HG03064 (cell line): Measurements from ENCODE around the gene DES.
A peak's percentile ranks its signal among the peaks of the same experiment; 100 is the strongest.
"Not testable (repeated sequence)": the region's sequence is repeated elsewhere in the genome, so short reads cannot be mapped to it uniquely, and the experiment has no call there.

ENCODE experiments used
- ATAC-seq: cut with Tn5 transposase; IDR thresholded peaks from one replicate; pipeline ENCODE4 v1.9.1; 2021; ENCODE audit warnings: low read depth; ENCODE audit not compliant: unreplicated experiment

Gene DES

DNA sequence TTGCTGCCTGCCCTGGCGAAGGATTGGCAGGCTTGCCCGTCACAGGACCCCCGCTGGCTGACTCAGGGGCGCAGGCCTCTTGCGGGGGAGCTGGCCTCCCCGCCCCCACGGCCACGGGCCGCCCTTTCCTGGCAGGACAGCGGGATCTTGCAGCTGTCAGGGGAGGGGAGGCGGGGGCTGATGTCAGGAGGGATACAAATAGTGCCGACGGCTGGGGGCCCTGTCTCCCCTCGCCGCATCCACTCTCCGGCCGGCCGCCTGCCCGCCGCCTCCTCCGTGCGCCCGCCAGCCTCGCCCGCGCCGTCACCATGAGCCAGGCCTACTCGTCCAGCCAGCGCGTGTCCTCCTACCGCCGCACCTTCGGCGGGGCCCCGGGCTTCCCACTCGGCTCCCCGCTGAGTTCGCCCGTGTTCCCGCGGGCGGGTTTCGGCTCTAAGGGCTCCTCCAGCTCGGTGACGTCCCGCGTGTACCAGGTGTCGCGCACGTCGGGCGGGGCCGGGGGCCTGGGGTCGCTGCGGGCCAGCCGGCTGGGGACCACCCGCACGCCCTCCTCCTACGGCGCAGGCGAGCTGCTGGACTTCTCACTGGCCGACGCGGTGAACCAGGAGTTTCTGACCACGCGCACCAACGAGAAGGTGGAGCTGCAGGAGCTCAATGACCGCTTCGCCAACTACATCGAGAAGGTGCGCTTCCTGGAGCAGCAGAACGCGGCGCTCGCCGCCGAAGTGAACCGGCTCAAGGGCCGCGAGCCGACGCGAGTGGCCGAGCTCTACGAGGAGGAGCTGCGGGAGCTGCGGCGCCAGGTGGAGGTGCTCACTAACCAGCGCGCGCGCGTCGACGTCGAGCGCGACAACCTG is at the start of gene DES:
Gene DES (plus strand): TSS at position 223 of the 857 bp plus-strand sequence. CDS start 86 bp downstream, at position 309.
- ATAC-seq, result no peak

DNA sequence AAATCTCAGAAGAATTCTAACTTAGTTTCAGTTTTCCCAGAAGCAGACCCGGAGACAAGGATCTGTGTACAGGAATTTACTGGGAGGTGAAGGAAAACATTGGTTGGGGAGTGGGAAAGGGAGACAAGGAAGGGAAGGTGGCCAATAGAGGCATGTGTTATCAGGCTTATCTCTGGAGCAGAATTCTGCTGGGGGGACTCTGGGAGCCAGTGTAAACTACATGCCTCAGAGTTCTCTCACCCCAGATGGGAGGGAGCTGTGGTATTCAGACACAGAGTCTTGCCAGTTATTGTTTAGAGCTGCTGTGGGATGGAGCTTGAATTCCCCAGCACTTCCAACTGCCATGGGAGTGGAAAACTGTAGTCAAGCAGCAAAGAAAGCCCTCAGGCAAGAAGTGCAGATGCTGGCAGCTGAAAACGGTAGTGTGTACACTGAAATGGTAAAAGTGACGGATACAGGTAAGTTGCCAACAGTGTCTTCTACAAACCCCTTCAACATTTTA is 49.4 kb upstream of the DES start:
- ATAC-seq, result no peak

DNA sequence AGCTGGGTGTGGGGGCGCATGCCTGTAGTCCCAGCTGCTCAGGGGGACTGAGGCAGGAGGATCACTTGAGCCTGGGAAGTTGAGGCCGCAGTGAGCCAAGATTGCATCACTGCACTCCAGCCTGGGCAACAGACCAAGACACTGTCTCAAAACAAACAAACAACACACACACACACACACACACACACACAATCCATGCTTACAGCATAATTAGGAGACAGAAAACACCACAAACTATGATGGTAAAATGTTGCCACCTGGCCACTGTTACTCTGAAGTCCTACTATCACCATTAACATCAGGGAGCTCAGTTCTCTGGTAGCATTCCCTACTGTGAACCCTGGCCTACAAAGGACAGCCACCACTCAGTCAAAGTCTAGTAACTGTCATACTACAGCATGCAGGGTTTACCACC is 48.7 kb upstream of the DES start:
- no peak for ATAC-seq

DNA sequence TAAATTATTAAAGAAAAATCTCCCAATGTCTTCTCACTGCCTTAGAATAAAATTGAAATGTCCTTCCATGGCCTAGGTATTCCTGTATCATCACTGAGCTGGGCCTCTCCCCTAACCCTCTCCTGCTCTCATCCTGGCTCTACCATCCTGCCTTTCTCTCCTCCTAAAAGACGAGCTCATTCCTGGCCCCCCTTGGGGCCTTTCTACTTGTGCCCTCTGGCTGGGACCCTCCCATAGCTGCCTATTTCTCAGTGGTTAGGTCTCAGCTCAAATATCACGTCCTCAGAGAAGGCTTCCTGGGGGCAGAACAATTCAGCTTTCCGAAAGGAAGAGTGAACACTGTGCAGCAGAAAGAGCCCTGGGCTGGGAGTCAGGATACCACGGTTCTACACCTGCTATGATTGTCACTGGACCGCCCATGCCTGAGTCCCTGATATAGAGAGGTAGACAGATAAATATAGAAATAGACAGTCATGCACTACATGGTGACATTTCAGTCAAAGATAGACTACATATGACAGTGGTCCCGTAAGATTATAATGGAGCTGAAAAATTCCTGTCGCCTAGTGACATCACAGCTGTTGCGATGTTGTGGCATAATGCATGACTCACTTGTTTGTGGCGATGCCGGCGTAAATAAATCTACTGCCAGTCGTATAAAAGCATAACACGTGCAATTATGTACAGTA is 39.9 kb upstream of the DES start:
- no peak for ATAC-seq

DNA sequence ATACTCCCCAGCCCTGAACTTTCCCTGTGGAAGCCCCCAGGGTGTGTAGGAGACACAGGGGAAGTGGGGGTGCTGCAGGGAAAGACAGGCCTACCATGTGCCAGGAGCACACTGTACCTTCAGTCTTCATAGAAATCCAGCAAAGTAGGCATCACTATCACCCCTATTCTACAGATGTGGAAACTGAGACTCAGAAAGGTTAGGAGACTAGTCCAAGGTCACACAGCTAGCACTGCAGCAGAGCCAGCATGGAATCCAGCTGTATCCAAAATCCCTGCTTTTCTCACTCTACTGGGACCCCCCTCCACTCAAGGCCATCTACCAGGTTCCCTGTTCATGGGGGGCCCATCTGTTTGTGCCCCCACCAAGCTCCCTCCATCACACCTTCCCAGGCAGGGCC is 37.3 kb upstream of the DES start:
- ATAC-seq, result no peak

DNA sequence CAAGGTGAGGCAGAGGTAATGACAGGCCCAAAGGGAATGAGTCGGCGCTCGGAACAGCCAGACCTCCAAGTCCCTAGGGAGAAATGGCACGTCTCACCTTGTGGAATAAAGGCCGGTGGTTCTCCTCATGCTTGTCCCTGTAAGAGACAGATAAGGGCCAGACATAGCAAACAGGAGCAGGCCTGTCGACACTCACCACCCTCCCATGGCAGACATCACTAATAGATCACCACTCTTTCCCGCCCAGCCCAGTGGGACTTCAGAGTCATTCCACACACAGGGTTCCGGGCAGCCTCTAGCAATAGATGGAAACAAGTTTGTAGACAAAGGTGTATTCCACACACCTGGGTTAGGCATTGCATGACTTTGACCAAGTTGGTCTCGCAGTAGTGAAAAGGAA is 36.7 kb upstream of the DES start:
- ATAC-seq, result no peak

DNA sequence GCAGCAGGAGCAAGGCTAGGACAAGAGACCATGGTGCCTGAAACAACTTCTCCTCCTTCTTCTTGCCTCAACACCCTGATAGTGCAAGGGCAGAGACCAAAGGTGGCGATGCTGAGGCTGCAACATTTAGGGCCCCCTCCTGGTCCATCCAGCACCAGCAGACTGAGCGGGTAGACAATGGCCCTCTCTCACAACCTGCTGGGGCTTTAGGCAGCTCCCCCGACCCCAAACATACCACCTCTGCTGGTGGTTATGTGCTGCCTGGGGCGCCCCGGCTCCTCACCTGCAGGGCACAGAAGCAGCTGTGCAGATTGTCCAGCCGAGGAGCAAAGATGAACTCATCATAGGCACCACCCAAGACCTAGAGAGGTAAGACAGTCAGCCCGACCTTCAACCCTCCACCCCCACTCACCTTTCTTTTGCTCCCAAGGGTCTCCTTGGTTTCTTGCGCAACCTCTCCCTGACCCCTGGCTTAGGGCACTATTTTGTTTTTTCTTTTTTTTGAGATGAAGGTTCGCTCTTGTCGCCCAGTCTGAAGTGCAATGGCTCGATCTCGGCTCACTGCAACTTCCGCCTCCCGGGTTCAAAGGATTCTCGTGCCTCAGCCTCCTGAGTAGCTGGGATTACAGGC is 34.0 kb upstream of the DES start:
- ATAC-seq, result no peak

DNA sequence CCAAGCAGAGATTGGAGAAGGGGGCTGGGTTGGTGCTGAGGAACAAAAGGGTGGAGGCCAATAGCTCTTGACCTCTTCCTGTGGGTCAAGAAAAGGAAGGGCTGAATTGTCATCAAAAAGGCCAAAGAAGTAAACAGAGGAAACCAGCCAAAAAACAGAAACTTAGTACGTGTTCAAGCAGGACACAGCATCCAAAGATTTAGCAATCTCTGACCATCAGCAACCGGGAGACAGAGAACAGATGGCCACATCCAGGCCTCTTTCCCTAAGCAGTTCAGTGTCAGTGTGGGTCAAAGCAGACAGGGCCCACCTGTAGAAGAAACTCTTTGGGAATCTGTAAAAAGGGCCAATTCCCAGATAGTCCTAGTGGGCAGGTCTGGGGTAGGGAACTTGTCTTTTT is 33.3 kb upstream of the DES start:
- no peak for ATAC-seq

DNA sequence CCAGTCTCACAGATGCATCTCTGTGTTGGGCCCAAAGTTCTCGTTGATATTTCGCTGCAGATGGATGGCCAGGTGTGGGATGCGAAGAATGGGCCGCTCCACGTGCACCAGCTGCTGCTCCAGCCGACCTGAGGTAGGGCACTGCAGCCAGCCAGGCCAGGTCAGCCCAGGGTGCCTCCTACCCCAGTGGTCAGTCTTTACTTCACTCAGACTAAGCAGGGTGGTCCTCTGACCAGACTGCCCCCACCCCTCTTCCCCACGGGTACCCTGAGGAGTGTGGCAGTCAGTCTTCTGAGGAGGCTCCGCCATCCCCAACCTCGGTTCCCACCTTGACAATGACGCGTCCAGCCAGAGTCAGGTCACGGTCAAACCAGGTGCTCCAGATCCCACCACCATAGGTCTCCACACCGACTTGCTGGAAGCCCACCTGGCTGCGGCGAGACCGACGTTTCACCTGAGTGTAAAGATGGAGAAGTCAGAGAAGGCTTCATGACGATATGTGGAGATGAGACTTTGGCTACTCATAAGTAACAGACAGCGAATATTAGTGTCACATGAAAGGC is 32.1 kb upstream of the DES start:
- no peak for ATAC-seq

DNA sequence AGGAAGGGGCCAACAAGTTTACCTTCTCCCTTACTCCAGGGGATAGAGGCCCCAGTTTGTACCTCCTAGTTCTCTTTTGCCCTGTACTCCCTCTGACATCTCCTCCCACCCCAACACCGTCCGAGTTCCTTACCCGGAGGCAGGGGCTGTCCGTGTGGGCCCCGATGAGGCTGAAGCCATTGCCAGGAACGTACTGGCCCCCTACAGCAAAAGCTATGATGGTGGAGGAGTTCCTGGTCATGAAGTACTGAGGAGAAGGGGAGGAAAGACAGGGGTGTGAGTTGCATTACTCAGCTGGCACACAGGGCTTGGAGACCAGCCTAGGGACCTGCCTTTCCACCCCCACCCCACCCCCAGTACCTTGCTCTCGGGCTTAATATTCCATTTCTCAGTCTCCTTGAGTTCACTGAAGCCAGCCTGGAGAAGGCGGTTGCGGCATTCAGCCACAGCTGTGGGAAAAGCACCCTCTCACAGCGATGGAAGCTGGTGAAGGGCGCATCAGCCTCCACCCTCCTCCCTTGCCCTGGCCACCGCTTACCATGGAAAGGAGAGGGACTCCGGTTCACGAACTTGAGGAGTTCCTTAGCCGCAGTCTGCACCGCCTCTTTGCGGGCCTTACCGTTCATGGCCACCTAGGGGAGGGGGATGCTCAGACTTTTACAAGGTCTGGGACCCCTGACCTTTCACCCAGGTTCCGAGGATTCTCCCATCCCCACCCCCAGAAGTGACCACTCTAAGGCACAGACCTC is 31.5 kb upstream of the DES start:
- no peak for ATAC-seq

DNA sequence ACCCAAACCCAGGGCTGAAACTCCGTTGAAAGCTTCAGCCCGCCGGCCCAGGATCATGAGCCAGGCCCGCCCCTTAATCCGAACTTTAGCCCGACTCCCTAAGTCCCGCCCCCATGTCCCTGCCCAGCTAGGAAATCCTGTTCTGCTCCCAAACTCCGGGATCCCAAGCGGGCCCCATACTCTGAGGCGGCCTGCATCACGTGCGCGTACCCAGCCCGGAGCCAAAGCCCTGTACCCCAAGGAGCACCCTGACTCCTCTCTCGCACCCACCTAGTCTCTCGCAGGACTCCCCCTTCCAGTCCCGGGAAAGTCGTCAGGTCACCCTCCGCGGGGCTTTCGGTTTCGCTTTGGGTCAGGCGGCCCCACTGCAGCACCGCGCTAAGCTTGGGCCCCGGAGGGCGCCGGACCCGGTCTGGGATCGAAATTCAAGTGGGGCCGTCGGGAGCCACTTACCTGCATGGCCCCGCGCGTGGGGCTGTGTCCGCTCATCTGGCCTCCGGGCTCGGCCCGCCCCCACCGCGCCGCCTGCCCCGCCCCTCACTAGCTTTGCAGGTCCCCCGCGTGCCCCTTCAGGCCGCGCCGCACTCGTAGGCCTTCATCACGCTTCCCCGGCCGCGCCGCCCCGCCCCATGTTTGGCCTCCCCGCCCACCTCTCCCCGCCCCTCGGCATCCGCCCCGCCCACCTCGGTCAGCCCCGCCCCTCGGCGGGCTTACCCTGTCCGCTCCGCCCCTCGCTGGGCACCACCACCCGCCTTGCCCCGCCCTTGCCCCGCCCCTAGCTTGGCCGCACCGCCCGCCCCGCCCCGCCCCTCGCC is 30.7 kb upstream of the DES start, which contains the start of gene DNPEP:
Gene DNPEP (minus strand): TSS at position 607 of the 815 bp plus-strand sequence. CDS start 118 bp downstream, at position 489.
- ATAC-seq, result peak; percentile 65

DNA sequence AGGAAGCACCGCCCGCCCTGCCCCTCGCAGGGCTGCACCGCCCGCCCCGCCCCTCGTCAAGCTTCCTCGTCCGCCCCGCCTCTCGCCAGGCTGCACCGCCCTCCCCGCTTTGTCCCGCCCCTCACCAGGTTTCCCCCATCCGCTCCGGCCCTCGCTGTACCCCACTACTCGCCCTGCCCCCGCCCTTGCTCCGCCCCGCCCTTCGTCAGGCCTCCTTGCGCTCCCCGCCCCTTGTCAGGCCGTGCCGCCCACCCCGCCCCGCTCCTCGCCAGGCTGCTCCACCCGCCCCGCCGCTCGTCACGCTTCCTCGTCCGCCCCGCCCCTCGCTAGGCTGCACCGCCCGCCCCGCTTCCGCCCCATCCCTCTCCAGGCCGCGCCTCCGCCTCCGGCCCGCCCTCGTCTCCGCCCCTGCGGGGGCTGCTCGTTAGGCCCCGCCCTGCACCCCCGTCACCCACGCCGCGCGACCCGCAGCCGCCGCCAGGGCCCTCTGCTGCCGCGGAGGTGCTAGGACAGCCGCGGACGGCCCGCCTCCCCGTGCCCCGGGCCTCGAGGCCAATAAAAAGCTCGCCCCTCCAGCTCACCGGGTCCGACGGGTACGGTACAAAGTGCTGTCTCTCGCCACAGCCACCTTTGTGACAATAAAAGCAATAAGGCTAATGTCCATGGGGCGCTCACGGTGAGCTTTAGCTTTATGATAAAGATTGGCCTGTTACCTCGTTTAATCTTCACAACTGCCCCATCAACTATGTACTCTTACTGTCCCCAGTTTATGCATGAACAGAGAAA is 29.9 kb upstream of the DES start:
- peak; percentile 78 for ATAC-seq

DNA sequence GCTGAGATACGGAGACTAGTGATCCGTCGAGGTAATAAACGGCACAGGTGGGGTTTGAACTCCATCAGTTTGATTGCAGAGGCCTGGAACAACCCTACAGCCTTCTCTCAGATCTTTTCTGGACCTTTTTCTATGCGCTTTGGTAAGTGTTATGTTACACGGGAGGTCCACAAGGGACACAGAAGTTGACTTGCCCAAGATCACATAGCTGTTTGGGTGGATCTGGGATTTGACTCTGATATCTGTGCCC is 29.3 kb upstream of the DES start:
- no peak for ATAC-seq

DNA sequence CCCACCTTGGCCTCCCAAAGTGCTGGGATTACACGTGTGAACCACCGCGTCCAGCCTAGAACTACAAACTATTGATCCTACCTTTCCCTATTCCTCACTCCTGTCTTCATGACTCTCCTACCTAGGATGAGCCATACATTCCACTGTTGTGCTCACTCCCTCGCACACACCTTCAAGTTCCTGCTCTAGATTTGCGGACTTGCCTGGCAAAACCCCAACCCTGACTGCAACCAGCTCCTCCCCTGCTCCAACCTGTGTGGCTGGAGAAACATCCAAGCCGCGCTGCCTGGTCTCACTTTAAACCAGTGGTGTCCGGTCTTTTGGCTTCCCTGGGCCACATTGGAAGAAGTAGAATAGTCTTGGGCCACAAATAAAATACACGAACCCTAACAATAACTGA is 25.4 kb upstream of the DES start:
- ATAC-seq, result no peak

DNA sequence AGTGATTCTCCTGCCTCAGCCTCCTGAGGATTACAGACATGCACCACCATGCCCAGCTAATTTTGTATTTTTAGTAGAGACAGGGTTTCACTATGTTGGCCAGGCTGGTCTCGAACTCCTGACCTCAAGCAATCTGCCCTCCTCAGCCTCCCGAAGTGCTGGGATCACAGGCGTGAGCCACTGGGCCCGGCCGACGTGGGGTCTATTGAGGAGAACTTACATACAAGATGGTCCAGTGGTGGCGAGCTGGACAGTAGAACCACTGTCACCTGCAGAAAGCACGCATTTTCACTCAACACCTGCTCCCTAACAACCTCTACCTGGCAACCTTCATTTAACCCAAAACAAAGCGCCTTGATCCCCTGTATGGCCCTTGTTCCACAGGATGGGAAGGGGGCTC is 23.1 kb upstream of the DES start:
- not testable (repeated sequence) for ATAC-seq

DNA sequence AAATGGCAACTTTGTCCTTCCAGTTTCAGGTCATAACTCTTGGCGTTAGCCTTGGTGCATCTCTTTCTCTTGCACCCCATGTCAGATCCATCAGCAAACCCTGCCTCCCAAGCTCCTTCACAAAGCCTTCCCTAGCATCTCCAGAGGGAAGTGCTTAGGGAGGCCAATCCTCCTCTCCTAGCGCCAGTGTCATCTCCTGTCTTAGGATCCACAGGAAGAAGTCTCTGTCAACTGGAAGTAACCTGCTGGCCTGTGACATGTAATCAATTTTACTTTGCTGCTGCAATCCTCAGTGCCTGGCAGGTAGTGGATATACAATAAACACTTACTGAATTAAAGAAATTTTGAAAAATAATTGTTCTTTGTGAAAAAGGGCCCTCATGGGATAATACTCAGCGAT is 22.6 kb upstream of the DES start:
- no peak for ATAC-seq

DNA sequence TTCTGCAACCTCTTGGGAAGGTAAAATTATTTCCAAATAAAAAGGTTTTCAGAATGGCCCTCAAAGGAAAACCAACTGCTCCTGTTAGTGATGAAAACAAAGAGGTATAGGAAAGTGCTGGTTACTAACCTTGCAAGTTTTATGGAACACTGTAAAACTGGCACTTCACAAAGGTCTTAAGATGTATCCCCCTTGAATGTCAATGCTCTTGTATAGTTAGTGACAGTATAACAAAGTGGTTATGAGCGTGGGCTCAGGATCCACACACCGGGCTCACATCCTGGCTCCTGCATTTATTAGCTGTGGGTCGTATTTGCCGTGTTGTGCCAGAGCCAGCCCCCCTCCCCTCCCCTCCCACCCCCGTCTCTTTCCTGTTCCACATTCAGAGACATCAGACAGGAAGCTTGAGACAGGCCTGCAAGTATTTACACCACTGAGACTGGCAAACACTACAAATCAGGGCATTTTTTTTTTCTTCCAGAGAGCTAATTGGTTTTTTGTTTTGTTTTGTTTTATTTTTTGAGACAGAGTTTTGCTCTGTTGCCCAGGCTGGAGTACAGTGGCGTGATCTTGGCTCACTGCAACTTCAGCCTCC is 21.2 kb upstream of the DES start:
- ATAC-seq, result no peak

DNA sequence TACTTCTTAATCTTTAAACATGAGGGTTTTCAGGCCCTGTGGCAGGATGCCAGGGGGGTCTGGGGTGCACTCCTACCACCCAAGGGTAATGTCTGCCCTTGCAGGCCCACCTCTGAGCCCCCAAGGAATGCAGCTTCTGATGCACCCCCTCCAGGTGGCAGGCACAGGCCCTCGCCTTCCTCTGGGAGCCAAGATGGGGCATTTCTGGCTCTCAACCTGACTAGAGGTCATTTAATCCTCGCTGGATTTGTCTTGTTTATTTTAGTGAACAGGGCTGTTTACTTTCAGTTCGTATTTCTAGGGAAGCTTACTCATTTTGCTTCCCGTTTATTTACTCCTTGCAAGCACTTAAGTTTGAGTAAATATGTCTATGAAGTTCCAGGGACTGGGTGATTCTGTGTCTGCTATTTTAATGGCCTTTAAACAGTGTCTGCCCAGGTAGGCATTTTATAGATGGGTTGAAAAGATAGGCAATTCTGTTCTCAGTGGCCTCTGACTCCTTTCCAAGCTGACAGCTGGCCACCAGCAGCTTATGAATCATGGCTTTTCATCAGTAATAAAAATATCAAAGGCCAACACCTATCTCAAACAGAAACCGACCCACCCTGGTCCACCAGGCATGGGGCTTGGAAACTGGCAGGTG is 19.3 kb upstream of the DES start:
- ATAC-seq, result no peak
